NCI-H510A (cell line): ENCODE measurements around the gene BDNF.

ENCODE experiments used
- DNase-seq: peaks from one replicate; lab custom pipeline; 2025; lab: John Stamatoyannopoulos, UW

BDNF gene

GRCh38 chr11:27625347-27625912, 74.8 kb downstream of the BDNF start:
- DNase-seq, result no peak

- DNase-seq, result no peak
Observed at GRCh38 chr11:27623945-27624523, 76.2 kb downstream of the BDNF start.

GRCh38 chr11:27622541-27623300, 77.5 kb downstream of the BDNF start:
- no peak for DNase-seq

GRCh38 chr11:27621405-27622161, 78.7 kb downstream of the BDNF start:
- no peak for DNase-seq

- DNase-seq, result no peak
Observed at GRCh38 chr11:27619763-27620335, 80.4 kb downstream of the BDNF start.

- DNase-seq, result no peak
Observed at GRCh38 chr11:27619039-27619574, 81.1 kb downstream of the BDNF start.

GRCh38 chr11:27618281-27618915, 81.9 kb downstream of the BDNF start:
- no peak for DNase-seq

- DNase-seq, result no peak
Observed at GRCh38 chr11:27616711-27617110, 83.5 kb downstream of the BDNF start.

GRCh38 chr11:27615833-27616232, 84.4 kb downstream of the BDNF start:
- DNase-seq, result no peak

- no peak for DNase-seq
Observed at GRCh38 chr11:27614092-27614491, 86.2 kb downstream of the BDNF start.

GRCh38 chr11:27612932-27613880, 87.0 kb downstream of the BDNF start:
- DNase-seq, result no peak

GRCh38 chr11:27611947-27612455, 88.3 kb downstream of the BDNF start:
- DNase-seq, result no peak

- no peak for DNase-seq
Observed at GRCh38 chr11:27611390-27611789, 88.9 kb downstream of the BDNF start.

GRCh38 chr11:27610946-27611345, 89.3 kb downstream of the BDNF start:
- DNase-seq, result no peak

- no peak for DNase-seq
Observed at GRCh38 chr11:27610280-27610679, 90.0 kb downstream of the BDNF start.

GRCh38 chr11:27608951-27609350, 91.3 kb downstream of the BDNF start:
- no peak for DNase-seq

- DNase-seq, result no peak
Observed at GRCh38 chr11:27605422-27605821, 94.8 kb downstream of the BDNF start.
